H1 (cell line): ENCODE measurements around the gene ZBTB18. TPM values are rescaled to one million over a fixed set of nuclear protein-coding genes. Genes with fewer than 3 reads are reported as not detected.

Source experiments
- CTCF ChIA-PET: fragments of 300-600 bp; sonication (Branson Sonifier 250); formaldehyde crosslinking; loops from one replicate; lab custom pipeline; 2021; ENCODE audit not compliant: partially characterized antibody; lab: Charles Lee
- POLR2A ChIA-PET: fragments of 300-600 bp; sonication (Branson Sonifier 250); formaldehyde crosslinking; loops from one replicate; lab custom pipeline; 2021; ENCODE audit warnings: inconsistent platforms; ENCODE audit not compliant: partially characterized antibody; lab: Charles Lee
- DNase-seq, 2 experiments: peaks; one replicate each; pipeline versions ENCODE4 v3.0.0 to v3.0.0-alpha.2; 2010 to 2022; ENCODE audit warnings: low spot score in 2 of 2, low read depth in 1 of 2, mixed read lengths in 1 of 2
- FAIRE-seq: peaks from 2 replicates; lab custom pipeline; 2011; peaks lifted over from hg19 to GRCh38; lab: Jason Lieb, UNC
- H2AFZ ChIP-seq: 2 replicates; pipeline ENCODE4 v1.8.1; 2012; ENCODE audit warnings: low read length, inconsistent platforms
- H2AK5ac ChIP-seq: 2 replicates; pipeline ENCODE4 v1.6.1; 2013; ENCODE audit warnings: low read depth, low read length
- H2BK120ac ChIP-seq: replicated peaks from 2 replicates; pipeline ENCODE3; 2013; ENCODE audit warnings: low read depth, low read length, inconsistent platforms
- H2BK12ac ChIP-seq: 2 replicates; pipeline ENCODE4 v1.6.1; 2013; ENCODE audit warnings: low read depth, low read length
- H2BK15ac ChIP-seq: 2 replicates; pipeline ENCODE4 v1.6.1; 2013; ENCODE audit warnings: low read length
- H2BK20ac ChIP-seq: 2 replicates; pipeline ENCODE4 v1.6.1; 2013; ENCODE audit warnings: low read length
- H2BK5ac ChIP-seq: 2 replicates; pipeline ENCODE4 v1.6.1; 2013; ENCODE audit warnings: low read depth, low read length
- H3K14ac ChIP-seq: 2 replicates; pipeline ENCODE4 v1.6.1; 2013; ENCODE audit warnings: inconsistent platforms; ENCODE audit not compliant: insufficient read length
- H3K18ac ChIP-seq: 2 replicates; pipeline ENCODE4 v1.6.1; 2013; ENCODE audit warnings: low read length; ENCODE audit errors: extremely low read depth
- H3K23ac ChIP-seq: 2 replicates; pipeline ENCODE4 v1.6.1; 2013; ENCODE audit warnings: inconsistent platforms; ENCODE audit not compliant: insufficient read length
- H3K23me2 ChIP-seq: 2 replicates; pipeline ENCODE4 v1.6.1; 2013; ENCODE audit warnings: low read depth, low read length
- H3K27ac ChIP-seq: 2 replicates; pipeline ENCODE4 v1.6.1; 2011; ENCODE audit warnings: low read depth, low read length, inconsistent platforms
- H3K27me3 ChIP-seq, 4 experiments: replicated peaks in 1 of 4; 1 replicate in 1 of 4; 2 replicates in 3 of 4; pipeline versions ENCODE4 v1.6.1 to v1.8.1; 2011 to 2013; ENCODE audit warnings: low read length in 3 of 4, mild to moderate bottlenecking in 3 of 4, inconsistent platforms in 2 of 4, mixed read lengths in 2 of 4, moderate library complexity in 1 of 4; ENCODE audit not compliant: control insufficient read depth in 3 of 4, insufficient read depth in 3 of 4; ENCODE audit errors: extremely low read depth in 1 of 4
- H3K36me3 ChIP-seq, 4 experiments: 2 replicates each; pipeline versions ENCODE4 v1.6.1 to v1.8.1; 2011 to 2013; ENCODE audit warnings: mild to moderate bottlenecking in 4 of 4, low read length in 3 of 4, moderate library complexity in 2 of 4, control low read depth in 1 of 4, inconsistent platforms in 1 of 4; ENCODE audit not compliant: insufficient read depth in 4 of 4, control insufficient read depth in 2 of 4
- H3K4ac ChIP-seq: replicated peaks from 2 replicates; pipeline ENCODE3; 2013; ENCODE audit warnings: low read length, low read depth, mixed read lengths, inconsistent platforms; ENCODE audit not compliant: insufficient read length
- H3K4me1 ChIP-seq, 4 experiments: replicated peaks in 1 of 4; 1 replicate in 1 of 4; 2 replicates in 3 of 4; pipeline versions ENCODE4 v1.6.1 to v1.8.1; 2011 to 2013; ENCODE audit warnings: low read length in 3 of 4, inconsistent platforms in 2 of 4, mixed read lengths in 1 of 4; ENCODE audit not compliant: insufficient read depth in 4 of 4, control insufficient read depth in 3 of 4
- H3K4me2 ChIP-seq, 2 experiments: 2 replicates each; pipeline versions ENCODE4 v1.6.1 to v1.8.1; 2011 to 2013; ENCODE audit warnings: low read depth in 2 of 2, low read length in 2 of 2, control low read depth in 1 of 2, inconsistent platforms in 1 of 2, mild to moderate bottlenecking in 1 of 2; ENCODE audit not compliant: insufficient read depth in 1 of 2
- H3K4me3 ChIP-seq, 4 experiments: fragments of 200-600, 300-600 bp in 1 of 4; sonication (generic), shearing (Covaris generic), sonication (Bioruptor Twin) in 1 of 4; 2 replicates each; pipeline versions ENCODE4 v1.5.1 to v1.8.1; 2011 to 2016; ENCODE audit warnings: low read length in 4 of 4, low read depth in 3 of 4, control low read depth in 2 of 4, inconsistent platforms in 2 of 4, mild to moderate bottlenecking in 2 of 4, mixed read lengths in 1 of 4, moderate library complexity in 1 of 4; ENCODE audit not compliant: insufficient read depth in 2 of 4; ENCODE audit errors: extremely low read depth in 1 of 4
- H3K56ac ChIP-seq: replicated peaks from 2 replicates; pipeline ENCODE3; 2013; ENCODE audit warnings: low read depth, mild to moderate bottlenecking, mixed read lengths, low read length, inconsistent platforms; ENCODE audit not compliant: insufficient read length
- H3K79me1 ChIP-seq: 2 replicates; pipeline ENCODE4 v1.6.1; 2013; ENCODE audit warnings: low read depth, low read length, control low read depth
- H3K79me2 ChIP-seq, 2 experiments: 2 replicates each; pipeline versions ENCODE4 v1.6.1 to v1.8.1; 2012 to 2013; ENCODE audit warnings: low read length in 2 of 2, mild to moderate bottlenecking in 2 of 2, inconsistent platforms in 1 of 2; ENCODE audit not compliant: insufficient read depth in 2 of 2, control insufficient read depth in 1 of 2
- H3K9ac ChIP-seq, 4 experiments: replicated peaks in 1 of 4; 1 replicate in 1 of 4; 2 replicates in 3 of 4; pipeline versions ENCODE4 v1.6.1 to v1.8.1; 2011 to 2013; ENCODE audit warnings: low read depth in 3 of 4, low read length in 3 of 4, control low read depth in 2 of 4, mild to moderate bottlenecking in 2 of 4, moderate library complexity in 2 of 4, inconsistent platforms in 1 of 4; ENCODE audit errors: extremely low read depth in 1 of 4
- H3K9me3 ChIP-seq, 2 experiments: 2 replicates each; pipeline versions ENCODE4 v1.6.1 to v1.8.1; 2012 to 2013; ENCODE audit warnings: mild to moderate bottlenecking in 2 of 2, moderate library complexity in 2 of 2, control low read depth in 1 of 2, inconsistent platforms in 1 of 2, low read depth in 1 of 2, low read length in 1 of 2, mixed read lengths in 1 of 2; ENCODE audit not compliant: insufficient read depth in 2 of 2
- H4K20me1 ChIP-seq, 2 experiments: replicated peaks in 1 of 2; 2 replicates each; pipeline versions ENCODE3 to v1.8.1; 2011 to 2013; ENCODE audit warnings: inconsistent platforms in 2 of 2, low read length in 2 of 2, mild to moderate bottlenecking in 1 of 2; ENCODE audit not compliant: insufficient read depth in 2 of 2, control insufficient read depth in 1 of 2
- H4K5ac ChIP-seq: 2 replicates; pipeline ENCODE4 v1.6.1; 2013; ENCODE audit warnings: low read length, low read depth, mixed read lengths, inconsistent platforms; ENCODE audit not compliant: insufficient read length
- H4K8ac ChIP-seq: 2 replicates; pipeline ENCODE4 v1.8.0; 2013; ENCODE audit warnings: mild to moderate bottlenecking, moderate library complexity, low read length, inconsistent platforms; ENCODE audit not compliant: insufficient read depth; ENCODE audit errors: extremely low read depth
- H4K91ac ChIP-seq: replicated peaks from 2 replicates; pipeline ENCODE3; 2013; ENCODE audit warnings: low read length, mixed read lengths, inconsistent platforms; ENCODE audit not compliant: insufficient read length
- BCL11A ChIP-seq, 2 experiments: IDR thresholded peaks; one replicate each; pipeline ENCODE4 v1.6.1; 2011; ENCODE audit warnings: low read depth in 2 of 2, low read length in 2 of 2, mild to moderate bottlenecking in 2 of 2
- BRCA1 ChIP-seq: IDR thresholded peaks from 2 replicates; pipeline ENCODE4 v1.6.1; 2012; ENCODE audit warnings: low read depth, low read length, improper control_type of control experiment
- CHD1 ChIP-seq: IDR thresholded peaks from 2 replicates; pipeline ENCODE4 v1.6.1; 2012; ENCODE audit warnings: low read depth, low read length, improper control_type of control experiment
- EP300 ChIP-seq, 2 experiments: IDR thresholded peaks; 1 replicate in 1 of 2; 2 replicates in 1 of 2; pipeline ENCODE4 v1.6.1; 2011 to 2012; ENCODE audit warnings: low read depth in 2 of 2, low read length in 2 of 2, mild to moderate bottlenecking in 2 of 2, borderline replicate concordance in 1 of 2, inconsistent platforms in 1 of 2, moderate library complexity in 1 of 2
- FOSL1 ChIP-seq: IDR thresholded peaks from 2 replicates; pipeline ENCODE4 v1.6.1; 2011; ENCODE audit warnings: mild to moderate bottlenecking, low read depth, low read length, moderate library complexity; ENCODE audit not compliant: insufficient read depth
- GABPA ChIP-seq: IDR thresholded peaks from 2 replicates; pipeline ENCODE4 v1.6.1; 2011; ENCODE audit warnings: mild to moderate bottlenecking, low read length, moderate library complexity, borderline replicate concordance; ENCODE audit not compliant: insufficient read depth
- HDAC2 ChIP-seq, 2 experiments: fragments of 300-600 bp in 1 of 2; sonication (generic) in 1 of 2; IDR thresholded peaks; 2 replicates each; pipeline ENCODE4 v1.6.1; 2011 to 2012; ENCODE audit warnings: low read depth in 2 of 2, low read length in 2 of 2, mild to moderate bottlenecking in 2 of 2, moderate library complexity in 2 of 2, borderline replicate concordance in 1 of 2, inconsistent platforms in 1 of 2
- HDAC6 ChIP-seq: IDR thresholded peaks from one replicate; pipeline ENCODE4 v1.7.1; 2012; ENCODE audit warnings: low read depth, mild to moderate bottlenecking, inconsistent platforms, low read length, moderate library complexity
- KDM4A ChIP-seq: IDR thresholded peaks from one replicate; pipeline ENCODE4 v1.7.1; 2012; ENCODE audit warnings: low read depth, mild to moderate bottlenecking, moderate library complexity, low read length, inconsistent platforms; ENCODE audit not compliant: severe bottlenecking
- SP1 ChIP-seq: IDR thresholded peaks from 2 replicates; pipeline ENCODE4 v1.6.1; 2011; ENCODE audit warnings: low read depth, low read length
- SP2 ChIP-seq: IDR thresholded peaks from 2 replicates; pipeline ENCODE4 v1.6.1; 2012; ENCODE audit warnings: mild to moderate bottlenecking, low read length, inconsistent platforms
- TAF1 ChIP-seq: IDR thresholded peaks from 2 replicates; pipeline ENCODE4 v1.6.1; 2011; ENCODE audit warnings: mild to moderate bottlenecking, low read depth, low read length
- TCF12 ChIP-seq: IDR thresholded peaks from 2 replicates; pipeline ENCODE4 v1.6.1; 2011; ENCODE audit warnings: low read depth, mild to moderate bottlenecking, low read length
- ZNF274 ChIP-seq: IDR thresholded peaks from 2 replicates; pipeline ENCODE4 v1.7.0; 2012; ENCODE audit warnings: low read length, borderline replicate concordance; ENCODE audit errors: extremely low read depth
- WGBS, 2 experiments: shearing (Covaris generic) in 1 of 2; methylation state at CpG; one replicate each; pipeline versions ENCODE4 v1.1.6 to v1.1.7; 2013 to 2015; ENCODE audit warnings: low lambda C conversion rate in 2 of 2, mixed read lengths in 2 of 2, inconsistent platforms in 1 of 2, low coverage in 1 of 2, missing lambda C conversion rate in 1 of 2; ENCODE audit not compliant: insufficient replicate concordance in 2 of 2, insufficient coverage in 1 of 2, insufficient read length in 1 of 2; ENCODE audit errors: extremely low coverage in 1 of 2, missing lambda C conversion rate in 1 of 2; 5-methylcytosine and 5-hydroxymethylcytosine counted together
- polyA plus RNA-seq, 7 experiments: library from polyadenylated mRNA; depleted of rRNA in 3 of 7; stranded (reverse) in 5 of 7; unstranded in 2 of 7; fragments of >200 nt in 5 of 7; fragments of 200-250 nt in 2 of 7; gene quantifications; 1 replicate in 5 of 7; 2 replicates in 1 of 7; 4 replicates in 1 of 7; pipeline versions ENCODE4 v1.2.1 to v1.2.3, GENCODE V29; 2011 to 2013; ENCODE audit warnings: missing spikeins in 2 of 7, mixed read lengths in 2 of 7
- total RNA-seq: library from RNA; stranded (reverse); fragmentation: NEBNext Ultra II Directional; extraction: Animal tissue kit (Norgen Biotek cat#: 25700); gene quantifications from 2 replicates; pipeline ENCODE4 v1.2.1, GENCODE V29; 2021

Gene ZBTB18
- total and polyA plus RNA-seq, 2 of the 8 experiments (the other 6 are each of a cell fraction or from before 2014, with no cell fraction given): 8.5 to 14.4 TPM

- Histone ChIP-seq H4K20me1 (peaks cover 13 to 20% of the 10 kb centered on the region in 2 experiments), H3K56ac (no peak overlapping the region), H3K23me2 (peaks cover 7% of the 10 kb centered on the region), H3K4me2 (no peak overlapping the region), H4K8ac (no peak overlapping the region; the same call in 1 of the 2 replicates), H2BK12ac (no peak overlapping the region), H3K4me3 (no peak overlapping the region), H4K5ac (no peak overlapping the region), H3K4ac (no peak overlapping the region), H3K23ac (no peak overlapping the region), H3K79me1 (peaks cover 2% of the 10 kb centered on the region; the same call in 1 of the 2 replicates), H3K4me1 (peaks cover 0 to 15% (median 7%) of the 10 kb centered on the region in 4 experiments; a peak in 5 of 7 replicates), H4K91ac (no peak overlapping the region), H2BK15ac (no peak overlapping the region), H3K9me3 (no peaks in the 10 kb centered on the region), H3K27me3 (peaks cover 0 to 8% (median 5%) of the 10 kb centered on the region in 4 experiments; a peak in 3 of 7 replicates), H2AFZ (no peak overlapping the region), H2BK20ac (no peak overlapping the region), H3K14ac (no peak overlapping the region), H2BK120ac (no peak overlapping the region), H3K18ac (no peak overlapping the region), H3K79me2 (peaks cover 0 to 50% of the 10 kb centered on the region in 2 experiments; a peak in 2 of 4 replicates), H3K9ac (no peak overlapping the region), H3K36me3 (peaks cover 3 to 19% (median 12%) of the 10 kb centered on the region in 4 experiments; a peak in 6 of 8 replicates), H3K27ac (no peak overlapping the region), H2BK5ac (no peak overlapping the region), H2AK5ac (no peak overlapping the region)
- ChIA-PET POLR2A (interaction anchor here (1.3 kb wide), 1 partner anchor 157 kb away, joined by 4 read pairs; no protein-coding TSS in a partner anchor), CTCF (no interaction called here)
- DNase-seq (no peak), FAIRE-seq (no peak)
- 93% methylated on average over 11 of the region's 11 CpGs; no CpG with 5 or more reads in 1 of the 2 experiments for WGBS, 2 experiments
- TF ChIP-seq GABPA (no peak), TAF1 (no peak), KDM4A (no peak), HDAC6 (no peak), BRCA1 (no peak), FOSL1 (no peak), CHD1 (no peak), ZNF274 (no peak), BCL11A (IDR thresholded peaks at IDR 0.05; ENCODE audit: low read depth in 2 of 2, low read length in 2 of 2) (no peak), EP300 (IDR thresholded peaks at IDR 0.05; ENCODE audit: borderline replicate concordance in 1 of 2, low read depth in 2 of 2, low read length in 2 of 2) (no peak), SP1 (no peak), TCF12 (no peak), HDAC2 (IDR thresholded peaks at IDR 0.05; ENCODE audit: borderline replicate concordance in 1 of 2, low read depth in 2 of 2, low read length in 2 of 2) (no peak), SP2 (no peak)
Observed at GRCh38 chr1:244053831-244054230, 2.7 kb downstream of the ZBTB18 start.
